ENCODE results near the gene KLHL20.

DNA sequence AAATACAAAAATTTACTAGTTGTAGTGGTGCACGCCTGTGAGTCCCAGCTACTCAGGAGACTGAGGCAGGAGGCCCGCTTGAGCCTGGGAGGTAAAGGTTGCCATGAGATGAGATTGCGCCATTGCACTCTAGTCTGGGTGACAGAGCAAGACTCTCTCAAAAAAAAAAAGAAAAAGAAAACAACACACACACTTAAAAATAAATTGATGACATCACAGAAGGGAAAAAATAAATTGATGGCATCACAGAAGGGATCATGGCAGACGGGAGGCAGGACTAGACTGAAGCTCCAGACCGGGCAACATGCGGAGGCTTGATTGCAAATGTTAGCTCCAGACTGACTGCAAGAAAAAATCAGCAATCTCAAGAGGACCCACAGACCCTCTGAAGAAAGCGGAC, 43.3 kb downstream of the KLHL20 start:
- TF ChIP-seq, protein P1, sequence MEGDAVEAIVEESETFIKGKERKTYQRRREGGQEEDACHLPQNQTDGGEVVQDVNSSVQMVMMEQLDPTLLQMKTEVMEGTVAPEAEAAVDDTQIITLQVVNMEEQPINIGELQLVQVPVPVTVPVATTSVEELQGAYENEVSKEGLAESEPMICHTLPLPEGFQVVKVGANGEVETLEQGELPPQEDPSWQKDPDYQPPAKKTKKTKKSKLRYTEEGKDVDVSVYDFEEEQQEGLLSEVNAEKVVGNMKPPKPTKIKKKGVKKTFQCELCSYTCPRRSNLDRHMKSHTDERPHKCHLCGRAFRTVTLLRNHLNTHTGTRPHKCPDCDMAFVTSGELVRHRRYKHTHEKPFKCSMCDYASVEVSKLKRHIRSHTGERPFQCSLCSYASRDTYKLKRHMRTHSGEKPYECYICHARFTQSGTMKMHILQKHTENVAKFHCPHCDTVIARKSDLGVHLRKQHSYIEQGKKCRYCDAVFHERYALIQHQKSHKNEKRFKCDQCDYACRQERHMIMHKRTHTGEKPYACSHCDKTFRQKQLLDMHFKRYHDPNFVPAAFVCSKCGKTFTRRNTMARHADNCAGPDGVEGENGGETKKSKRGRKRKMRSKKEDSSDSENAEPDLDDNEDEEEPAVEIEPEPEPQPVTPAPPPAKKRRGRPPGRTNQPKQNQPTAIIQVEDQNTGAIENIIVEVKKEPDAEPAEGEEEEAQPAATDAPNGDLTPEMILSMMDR (IDR thresholded peaks at IDR 0.05): no peak
- TF ChIP-seq SIN3A (IDR thresholded peaks at IDR 0.05; ENCODE audit: borderline replicate concordance, insufficient read depth, low read depth, low read length) (no peak), TCF7L2 (IDR thresholded peaks at IDR 0.05; ENCODE audit: low read depth, low read length) (no peak), POLR2AphosphoS5 (IDR thresholded peaks at IDR 0.05; ENCODE audit: low read depth, low read length) (no peak)
- TF ChIP-seq, protein P2, sequence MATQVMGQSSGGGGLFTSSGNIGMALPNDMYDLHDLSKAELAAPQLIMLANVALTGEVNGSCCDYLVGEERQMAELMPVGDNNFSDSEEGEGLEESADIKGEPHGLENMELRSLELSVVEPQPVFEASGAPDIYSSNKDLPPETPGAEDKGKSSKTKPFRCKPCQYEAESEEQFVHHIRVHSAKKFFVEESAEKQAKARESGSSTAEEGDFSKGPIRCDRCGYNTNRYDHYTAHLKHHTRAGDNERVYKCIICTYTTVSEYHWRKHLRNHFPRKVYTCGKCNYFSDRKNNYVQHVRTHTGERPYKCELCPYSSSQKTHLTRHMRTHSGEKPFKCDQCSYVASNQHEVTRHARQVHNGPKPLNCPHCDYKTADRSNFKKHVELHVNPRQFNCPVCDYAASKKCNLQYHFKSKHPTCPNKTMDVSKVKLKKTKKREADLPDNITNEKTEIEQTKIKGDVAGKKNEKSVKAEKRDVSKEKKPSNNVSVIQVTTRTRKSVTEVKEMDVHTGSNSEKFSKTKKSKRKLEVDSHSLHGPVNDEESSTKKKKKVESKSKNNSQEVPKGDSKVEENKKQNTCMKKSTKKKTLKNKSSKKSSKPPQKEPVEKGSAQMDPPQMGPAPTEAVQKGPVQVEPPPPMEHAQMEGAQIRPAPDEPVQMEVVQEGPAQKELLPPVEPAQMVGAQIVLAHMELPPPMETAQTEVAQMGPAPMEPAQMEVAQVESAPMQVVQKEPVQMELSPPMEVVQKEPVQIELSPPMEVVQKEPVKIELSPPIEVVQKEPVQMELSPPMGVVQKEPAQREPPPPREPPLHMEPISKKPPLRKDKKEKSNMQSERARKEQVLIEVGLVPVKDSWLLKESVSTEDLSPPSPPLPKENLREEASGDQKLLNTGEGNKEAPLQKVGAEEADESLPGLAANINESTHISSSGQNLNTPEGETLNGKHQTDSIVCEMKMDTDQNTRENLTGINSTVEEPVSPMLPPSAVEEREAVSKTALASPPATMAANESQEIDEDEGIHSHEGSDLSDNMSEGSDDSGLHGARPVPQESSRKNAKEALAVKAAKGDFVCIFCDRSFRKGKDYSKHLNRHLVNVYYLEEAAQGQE (IDR thresholded peaks at IDR 0.05; ENCODE audit: insufficient read depth in 1 of 2, low read depth in 2 of 2, low read length in 1 of 2): no peak
